K562 treated with DMSO at 1 percent for 48 hours (cell line): ENCODE results near the gene BBLN. TPM values are rescaled to one million over a fixed set of nuclear protein-coding genes. Genes with fewer than 3 reads are reported as not detected.

Experiments
- total RNA-seq: library from RNA; unstranded; fragments of 300-600 nt; gene quantifications from 2 replicates; pipeline ENCODE4 v1.2.3, GENCODE V29; 2022; ENCODE audit warnings: low replicate concordance; ENCODE audit errors: extremely low read depth

Gene BBLN, protein sequence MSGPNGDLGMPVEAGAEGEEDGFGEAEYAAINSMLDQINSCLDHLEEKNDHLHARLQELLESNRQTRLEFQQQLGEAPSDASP
- total RNA-seq = not detected in 2 replicates

DNA sequence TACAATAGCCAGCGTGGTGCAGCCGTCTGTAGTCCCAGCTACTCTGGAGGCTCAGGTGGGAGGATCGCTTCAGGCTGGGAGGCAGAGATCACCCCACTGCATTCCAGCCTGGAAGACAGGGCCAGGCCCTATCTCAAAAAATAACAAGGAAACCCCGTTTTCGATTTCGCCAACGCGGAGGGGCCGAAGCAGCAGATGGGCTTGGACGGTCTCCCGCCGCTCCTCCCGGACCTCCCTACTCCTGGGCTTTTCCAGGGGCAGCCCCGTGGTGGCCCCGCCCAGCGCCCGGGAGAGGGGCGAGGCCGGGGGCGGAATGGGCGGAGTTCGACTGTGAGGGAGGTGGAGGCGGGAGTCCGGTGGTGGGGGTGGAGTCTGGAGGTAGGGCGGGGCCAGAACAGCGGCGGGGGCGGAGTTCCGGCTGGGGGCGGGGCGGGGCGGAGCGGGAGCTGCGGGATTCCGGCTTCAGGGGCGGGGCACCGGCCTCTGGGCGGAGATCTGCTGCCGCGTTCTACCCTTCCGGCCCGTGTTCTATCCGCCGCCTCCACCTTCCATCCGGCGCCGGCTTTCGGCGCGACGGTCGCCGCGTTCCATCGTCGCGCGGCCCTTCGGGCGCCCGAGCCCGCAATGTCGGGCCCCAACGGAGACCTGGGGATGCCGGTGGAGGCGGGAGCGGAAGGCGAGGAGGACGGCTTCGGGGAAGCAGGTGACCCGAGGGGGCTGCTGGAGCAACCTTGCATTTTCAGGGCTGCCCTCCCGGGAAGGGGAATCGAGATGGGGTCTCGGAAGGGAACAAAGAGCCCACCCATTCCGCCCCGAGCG, at the start of gene BBLN:
Gene BBLN, plus strand, starts transcription at position 482 of the 819 bp plus-strand sequence. Its CDS starts 143 bp downstream, at position 625.

DNA sequence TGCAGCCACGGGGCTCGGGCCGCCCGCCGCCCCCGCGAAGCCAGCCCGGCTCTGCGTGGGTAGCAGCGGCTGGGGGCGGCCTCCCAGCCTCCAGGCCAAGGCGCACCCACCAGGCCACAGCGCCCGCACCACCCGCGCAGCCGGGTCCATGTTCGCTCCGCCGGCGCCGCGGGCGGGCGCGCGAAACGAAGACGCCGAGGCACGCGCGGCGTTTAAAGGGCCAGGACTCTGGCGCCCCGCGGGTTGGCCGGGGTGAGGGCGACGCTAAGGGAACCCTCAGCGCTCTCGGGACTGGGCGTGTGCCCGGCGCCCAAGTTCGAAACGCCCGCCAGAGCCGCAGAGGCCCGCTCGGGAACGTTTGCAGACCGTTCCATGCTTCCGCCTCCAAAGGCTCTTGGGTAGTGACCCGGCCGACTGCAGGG, 32.5 kb upstream of the BBLN start, which contains the start of gene PTGES2:
Gene PTGES2, minus strand, starts transcription at position 162 of the 422 bp plus-strand sequence. Its CDS starts 12 bp downstream, at position 150.

DNA sequence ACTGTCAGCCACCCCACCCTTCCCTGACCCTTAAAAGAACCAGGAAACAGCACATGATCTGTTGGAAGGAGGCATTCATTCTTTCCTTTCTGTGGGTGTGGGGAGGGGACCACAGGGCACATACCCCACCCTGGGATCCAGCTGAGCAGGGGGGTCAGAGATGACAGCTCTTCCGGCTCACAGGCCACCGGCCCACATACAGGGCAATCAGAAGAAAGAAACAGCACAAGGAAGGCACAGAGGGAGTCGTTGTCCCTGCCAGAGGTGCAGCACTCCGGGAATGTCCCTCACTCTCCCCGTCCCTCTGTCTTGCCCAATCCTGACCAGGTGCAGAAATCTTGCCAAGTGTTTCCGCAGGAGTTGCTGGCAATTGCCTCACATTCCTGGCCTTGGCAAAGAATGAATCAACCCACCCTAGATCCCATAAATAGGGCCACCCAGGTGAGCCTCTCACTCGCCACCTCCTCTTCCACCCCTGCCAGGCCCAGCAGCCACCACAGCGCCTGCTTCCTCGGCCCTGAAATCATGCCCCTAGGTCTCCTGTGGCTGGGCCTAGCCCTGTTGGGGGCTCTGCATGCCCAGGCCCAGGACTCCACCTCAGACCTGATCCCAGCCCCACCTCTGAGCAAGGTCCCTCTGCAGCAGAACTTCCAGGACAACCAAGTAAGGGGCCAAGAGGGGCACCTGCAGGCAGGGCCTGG, 10.9 kb upstream of the BBLN start, which contains the start of gene LCN2:
Gene LCN2, plus strand, starts transcription at position 453 of the 701 bp plus-strand sequence. Its CDS starts 73 bp downstream, at position 526.

DNA sequence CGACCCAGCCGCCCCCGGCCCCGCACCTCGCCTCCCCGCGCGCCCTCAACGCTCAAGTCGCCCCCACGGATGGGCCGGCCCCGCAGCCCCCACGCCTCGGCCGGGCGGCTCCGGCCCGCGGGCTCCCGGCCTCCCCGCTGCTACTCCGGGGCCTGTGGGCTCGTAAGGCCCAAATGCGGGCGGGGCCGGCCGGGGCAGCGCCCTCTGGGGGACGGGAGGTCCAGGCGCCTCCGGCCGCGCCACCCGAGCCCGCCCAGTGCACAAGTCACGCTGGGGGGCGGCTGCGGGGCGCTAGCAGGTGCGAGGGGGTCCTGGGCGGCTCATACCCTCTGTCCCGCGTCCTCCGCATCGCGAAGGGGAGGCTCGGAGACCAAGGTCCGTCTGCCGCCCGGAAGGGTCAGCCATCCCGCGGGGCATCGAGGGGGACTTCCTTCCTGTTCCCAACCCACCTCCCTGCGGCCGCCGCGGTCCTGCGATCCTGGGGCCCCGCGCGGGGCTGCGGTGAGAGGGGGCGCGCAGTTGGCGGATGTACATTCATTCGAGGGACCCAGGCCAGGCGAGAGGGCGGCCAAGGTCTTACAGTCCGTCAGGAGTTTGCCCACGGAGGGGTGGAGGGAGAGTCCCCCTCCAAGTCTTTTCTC, 31.5 kb downstream of the BBLN start, which contains the start of gene CIZ1:
Gene CIZ1, minus strand, starts transcription at position 167 of the 641 bp plus-strand sequence. CDS start 715 bp downstream, outside the sequence.

DNA sequence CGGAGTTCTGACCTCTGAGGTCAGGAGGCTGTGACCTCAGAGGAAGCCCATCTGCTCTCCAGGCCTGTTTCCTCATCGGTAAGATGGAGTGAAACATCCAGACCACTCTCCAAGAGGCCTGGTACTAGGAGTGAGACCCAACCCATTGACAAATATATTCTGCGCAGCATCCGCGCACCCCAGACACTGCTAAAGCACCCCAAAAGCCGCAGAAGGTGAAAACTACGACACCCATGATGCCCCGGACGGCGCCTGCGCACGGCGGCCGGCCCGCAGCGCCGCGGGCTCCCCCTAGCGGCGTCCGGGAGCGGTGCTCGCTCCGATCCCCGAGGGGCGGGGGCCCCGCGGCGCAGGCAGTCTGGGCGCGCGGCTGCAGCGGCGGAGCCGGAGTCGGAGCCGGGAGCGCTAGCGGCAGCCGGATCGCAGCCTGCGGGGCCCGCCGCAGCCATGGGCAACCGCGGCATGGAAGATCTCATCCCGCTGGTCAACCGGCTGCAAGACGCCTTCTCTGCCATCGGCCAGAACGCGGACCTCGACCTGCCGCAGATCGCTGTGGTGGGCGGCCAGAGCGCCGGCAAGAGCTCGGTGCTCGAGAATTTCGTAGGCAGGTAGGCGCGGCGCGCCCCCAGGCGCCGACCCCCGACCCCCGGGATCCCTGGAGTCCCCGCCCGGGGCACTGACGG, 43.1 kb downstream of the BBLN start, which contains the start of gene DNM1:
Gene DNM1, plus strand, starts transcription at position 356 of the 683 bp plus-strand sequence. Its CDS starts 92 bp downstream, at position 448.

Other genes starting within 250 kb of the BBLN start
- not detected in 2 replicates for gene ST6GALNAC4, start 243.2 kb upstream of the BBLN start, total RNA-seq
- not detected in 2 replicates for gene PIP5KL1, start 229.5 kb upstream of the BBLN start, total RNA-seq
- gene DPM2, start 222.4 kb upstream of the BBLN start, total RNA-seq = not detected in 2 replicates
- not detected in 2 replicates for gene EEIG1, start 179.3 kb upstream of the BBLN start, total RNA-seq
- not detected in 2 replicates for gene NAIF1, start 92.9 kb upstream of the BBLN start, total RNA-seq
- gene SLC25A25, start 92.0 kb upstream of the BBLN start, total RNA-seq = not detected in 2 replicates
- not detected in 2 replicates for gene PTGES2, start 32.5 kb upstream of the BBLN start, total RNA-seq
- not detected in 2 replicates for gene LCN2, start 10.8 kb upstream of the BBLN start, total RNA-seq
- gene CIZ1, start 31.3 kb downstream of the BBLN start, total RNA-seq = 684 TPM in 1 of 2 replicates, not detected in the other
- not detected in 2 replicates for gene DNM1, start 43.1 kb downstream of the BBLN start, total RNA-seq
- not detected in 2 replicates for gene GOLGA2, start 115.7 kb downstream of the BBLN start, total RNA-seq
- gene SWI5, start 116.0 kb downstream of the BBLN start, total RNA-seq = not detected in 2 replicates
- gene TRUB2, start 162.2 kb downstream of the BBLN start, total RNA-seq = not detected in 2 replicates
- gene COQ4, start 162.6 kb downstream of the BBLN start, total RNA-seq = not detected in 2 replicates
- not detected in 2 replicates for gene SLC27A4, start 180.3 kb downstream of the BBLN start, total RNA-seq
- gene URM1, start 211.1 kb downstream of the BBLN start, total RNA-seq = not detected in 2 replicates